Central memory CD4-positive, alpha-beta T cell (primary cell): ENCODE results near the gene CORO2B.

Source experiments
- DNase-seq: peaks from one replicate; pipeline ENCODE4 v3.0.0; 2022

CORO2B gene

GRCh38 chr15:68574629-68575028, 4.2 kb upstream of the CORO2B start:
- DNase-seq = no peak

- no peak for DNase-seq
Observed at GRCh38 chr15:68576235-68576892, 2.4 kb upstream of the CORO2B start.

DNA sequence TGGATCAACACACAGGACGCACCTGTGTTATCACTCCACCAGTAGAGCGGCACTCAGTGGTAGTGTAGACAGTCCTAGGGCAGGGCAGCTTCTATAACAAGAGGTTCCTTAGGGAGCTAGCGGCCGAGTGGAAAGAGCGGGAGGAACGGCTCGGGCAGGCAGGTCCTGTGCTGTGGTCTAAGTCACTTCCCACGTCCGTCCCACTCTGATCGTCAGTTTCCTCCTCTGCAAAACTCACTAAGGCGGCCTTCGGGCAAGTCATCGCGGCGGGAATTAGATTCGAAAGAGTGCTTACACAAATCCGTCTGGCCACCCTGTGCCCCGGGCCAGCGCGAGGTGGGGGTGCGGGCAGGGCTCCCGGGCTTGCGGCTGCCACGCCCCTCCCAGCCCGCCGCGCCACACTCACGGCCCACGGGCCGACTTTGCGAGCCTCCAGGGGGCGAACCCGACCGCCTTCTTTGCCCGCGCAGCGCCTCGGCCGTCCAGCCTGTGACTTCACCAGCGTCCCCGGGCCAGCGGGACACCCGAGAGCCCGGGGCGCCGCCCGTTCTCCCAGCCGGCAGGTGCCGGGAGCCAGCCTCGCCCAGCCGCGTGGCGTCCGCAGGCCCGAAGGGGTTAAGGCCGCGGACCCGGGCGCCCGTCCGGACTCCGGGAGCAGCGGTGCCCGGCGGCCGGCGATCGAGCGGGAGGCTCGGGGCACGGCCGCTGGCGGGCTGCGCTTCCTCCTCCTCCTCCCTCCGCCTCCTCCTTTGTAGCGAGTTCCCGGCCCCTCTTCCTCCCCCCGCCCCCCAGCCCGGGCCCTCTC, 416 bp upstream of the CORO2B start:
- DNase-seq = no peak

DNA sequence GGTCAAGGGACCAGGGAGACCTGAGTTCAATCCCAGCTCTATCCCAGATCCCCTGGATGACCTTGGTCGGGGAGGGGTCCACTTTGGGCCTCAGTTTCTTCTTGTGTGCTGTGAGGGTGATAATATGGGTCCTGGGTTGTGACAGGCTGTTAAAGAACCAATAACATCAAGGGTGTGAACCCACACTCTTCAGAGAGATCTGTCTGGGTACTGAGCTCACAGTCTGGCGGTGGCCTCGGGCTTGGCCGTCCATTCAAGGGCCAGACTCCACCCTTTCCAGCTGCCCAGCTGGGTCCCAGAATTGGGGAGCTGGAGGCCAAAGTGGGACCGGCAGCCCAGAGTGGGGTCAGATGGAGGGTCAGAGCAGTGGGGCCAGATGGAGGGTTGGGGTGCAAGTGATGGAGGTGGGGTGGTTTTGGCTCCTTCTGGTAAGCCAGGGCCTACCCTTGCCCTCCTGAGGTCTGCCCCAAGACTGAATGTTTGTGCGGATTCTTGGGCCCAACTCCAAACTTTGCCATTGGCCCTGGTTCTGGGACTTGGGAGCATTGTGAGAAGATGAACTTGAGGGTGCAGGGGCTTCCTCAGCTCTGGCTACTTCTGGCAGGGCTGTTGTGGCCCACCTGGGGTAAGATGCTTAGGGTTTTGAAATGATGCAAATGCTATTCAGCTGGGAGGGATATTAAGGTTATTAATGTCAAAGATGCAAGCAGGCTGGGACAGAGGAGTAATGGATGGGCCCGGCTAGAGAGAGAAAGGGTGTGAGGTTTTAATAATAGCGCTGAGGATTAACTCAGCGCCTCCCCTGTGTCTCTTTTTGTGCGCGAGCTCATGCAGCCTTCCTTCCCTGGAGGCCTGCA, 1.5 kb downstream of the CORO2B start:
- no peak for DNase-seq

DNA sequence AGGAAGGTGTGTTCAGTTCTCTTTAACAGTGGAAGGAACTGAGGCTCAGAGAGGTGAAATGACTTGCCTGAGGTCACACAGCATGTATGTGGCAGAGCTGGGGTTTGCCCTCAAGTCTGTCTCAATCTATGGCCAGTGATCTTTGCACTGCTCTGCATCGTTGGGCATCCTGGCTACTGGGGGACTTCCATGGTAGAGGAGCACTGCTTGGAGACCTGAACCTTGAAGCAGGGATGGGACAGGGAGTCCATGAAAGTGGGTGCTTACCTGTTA, 2.0 kb downstream of the CORO2B start:
- DNase-seq = no peak

DNA sequence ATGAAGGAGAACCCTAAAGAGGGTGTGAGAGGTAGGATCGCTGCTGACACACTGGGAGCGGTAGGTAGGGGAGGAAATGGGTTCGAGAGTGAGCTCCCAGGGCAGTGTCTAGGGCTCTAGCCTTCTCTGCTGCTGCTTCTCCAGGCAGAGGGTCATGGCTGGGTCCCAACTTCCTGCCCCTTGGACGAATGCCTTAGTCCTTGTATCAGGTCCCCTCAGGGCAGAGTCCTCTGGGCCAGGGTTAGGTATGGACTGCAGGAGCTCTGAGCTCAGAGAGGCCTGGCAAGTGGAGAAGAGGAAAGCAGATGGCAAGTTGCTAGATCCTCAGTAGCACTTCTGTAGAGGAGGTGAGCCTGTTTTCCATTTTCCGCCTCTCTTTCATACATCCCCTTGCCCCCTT, 2.9 kb downstream of the CORO2B start:
- no peak for DNase-seq

DNA sequence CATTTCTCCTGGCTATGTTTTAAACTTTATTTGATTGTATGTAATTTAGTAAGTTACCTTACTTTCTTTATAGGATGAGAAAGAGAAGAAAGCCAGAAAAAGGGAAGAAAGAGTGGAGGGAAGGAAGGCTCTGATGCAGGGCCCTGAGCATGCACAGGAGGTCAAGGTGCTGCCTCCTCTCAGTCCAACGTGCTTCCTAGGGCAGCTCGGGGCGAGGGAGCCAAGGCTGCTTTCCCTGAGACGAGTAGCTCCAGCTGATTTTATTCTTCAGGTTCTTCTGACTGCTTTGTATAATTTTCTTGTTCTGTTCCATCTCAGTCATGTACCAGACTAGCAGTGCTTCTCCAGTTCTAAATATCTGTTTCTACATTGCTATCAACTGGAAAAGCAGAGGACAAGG, 3.4 kb downstream of the CORO2B start:
- DNase-seq = no peak

DNA sequence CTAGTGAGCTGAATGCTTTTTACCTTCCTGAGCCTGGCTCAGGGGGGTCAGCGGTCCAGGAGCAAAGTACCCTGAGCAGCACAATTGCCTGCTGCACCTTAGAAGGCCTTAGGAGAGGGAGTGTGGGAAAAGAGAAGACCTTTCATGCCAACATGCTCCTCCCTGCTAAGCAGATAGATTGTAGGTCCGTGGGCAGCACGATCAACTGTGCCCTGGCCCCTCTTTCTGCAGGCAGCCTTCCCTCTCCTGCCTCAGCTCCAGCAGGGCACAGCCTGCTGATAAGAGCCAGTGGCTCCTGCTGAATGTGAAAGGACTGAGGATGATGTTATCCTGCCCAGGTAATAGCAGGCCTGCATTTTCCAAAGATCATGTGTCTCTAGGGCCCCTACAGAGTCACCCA, 4.1 kb downstream of the CORO2B start:
- no peak for DNase-seq

DNA sequence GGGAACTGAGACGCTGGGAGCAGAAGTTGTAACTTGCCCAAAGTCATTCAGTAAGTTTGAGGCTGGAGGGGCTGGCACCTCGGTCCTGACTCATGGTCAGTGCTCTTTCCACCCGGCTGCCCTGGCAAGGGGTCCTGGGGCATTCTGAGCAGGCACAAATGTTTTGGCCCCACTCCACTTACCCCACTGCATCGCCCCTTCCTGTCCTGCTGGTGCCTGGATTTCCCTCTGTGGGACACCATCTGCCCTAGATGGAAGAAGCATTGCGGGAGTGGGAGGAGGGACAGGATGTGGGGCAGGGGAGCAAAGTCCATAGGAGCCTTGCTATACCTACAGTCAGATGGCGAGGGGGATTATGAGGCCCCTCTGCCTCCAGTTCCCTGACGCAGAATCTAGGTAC, 4.5 kb downstream of the CORO2B start:
- DNase-seq = no peak

- DNase-seq = no peak
Observed at GRCh38 chr15:68583936-68584755, 5.4 kb downstream of the CORO2B start.

- no peak for DNase-seq
Observed at GRCh38 chr15:68584756-68585573, 6.2 kb downstream of the CORO2B start.

- no peak for DNase-seq
Observed at GRCh38 chr15:68585574-68586273, 6.9 kb downstream of the CORO2B start.

DNA sequence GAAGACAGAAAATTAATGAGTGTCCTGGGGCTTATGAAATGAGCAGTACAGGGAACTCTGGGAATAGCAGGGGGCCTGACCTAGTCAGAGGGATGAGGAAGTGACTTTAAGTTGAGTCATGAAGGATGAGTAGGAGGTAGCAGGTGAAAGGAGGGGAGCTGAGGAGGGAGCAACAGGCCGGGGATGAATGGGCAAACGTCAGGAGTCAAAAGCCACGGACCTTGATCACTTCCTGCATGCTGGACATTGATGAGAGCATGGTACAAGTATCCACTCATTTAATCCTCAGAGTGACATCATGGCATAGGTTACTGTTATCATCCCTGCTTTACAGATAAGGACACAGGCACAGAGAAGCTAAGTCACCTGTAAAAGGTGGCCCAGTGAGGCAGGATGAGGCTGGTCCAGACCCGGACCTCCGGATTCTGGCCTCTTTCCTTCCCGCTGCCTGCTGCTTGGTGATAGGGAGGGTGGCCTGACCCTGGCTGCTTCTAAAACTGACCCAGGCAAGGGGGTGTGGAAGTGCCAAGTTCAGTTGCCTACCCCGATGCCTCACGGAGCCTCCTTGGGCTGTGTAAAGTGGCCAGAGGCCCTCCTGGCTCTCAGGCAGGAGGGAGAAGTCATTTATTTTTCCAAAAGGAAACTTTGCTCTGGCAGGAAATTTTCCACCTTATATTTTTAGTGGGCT, 7.6 kb downstream of the CORO2B start:
- no peak for DNase-seq

- no peak for DNase-seq
Observed at GRCh38 chr15:68587769-68588385, 9.1 kb downstream of the CORO2B start.

- DNase-seq = no peak
Observed at GRCh38 chr15:68589053-68589452, 10.3 kb downstream of the CORO2B start.

GRCh38 chr15:68589783-68590710, 11.3 kb downstream of the CORO2B start:
- DNase-seq = no peak

GRCh38 chr15:68590721-68591389, 12.1 kb downstream of the CORO2B start:
- no peak for DNase-seq

DNA sequence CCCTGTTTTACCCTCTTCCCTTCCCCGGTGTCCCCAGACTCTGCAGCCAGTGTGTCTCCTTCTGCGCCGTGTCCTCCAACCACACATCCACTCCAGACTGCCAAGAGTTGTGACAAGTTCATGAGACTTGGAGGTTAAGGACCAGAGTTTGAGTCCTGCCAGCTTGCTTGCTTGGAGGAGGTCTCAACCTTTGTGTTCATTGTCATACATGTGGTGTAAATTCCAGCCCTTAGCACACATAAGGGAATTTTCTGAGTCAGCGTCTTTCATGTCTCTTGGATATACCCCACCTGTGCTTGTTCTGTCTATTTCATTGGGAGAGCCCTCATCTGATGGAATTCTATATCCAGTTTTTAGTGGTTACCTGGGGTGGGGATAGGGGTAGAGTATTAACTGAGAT, 13.3 kb downstream of the CORO2B start:
- no peak for DNase-seq

DNA sequence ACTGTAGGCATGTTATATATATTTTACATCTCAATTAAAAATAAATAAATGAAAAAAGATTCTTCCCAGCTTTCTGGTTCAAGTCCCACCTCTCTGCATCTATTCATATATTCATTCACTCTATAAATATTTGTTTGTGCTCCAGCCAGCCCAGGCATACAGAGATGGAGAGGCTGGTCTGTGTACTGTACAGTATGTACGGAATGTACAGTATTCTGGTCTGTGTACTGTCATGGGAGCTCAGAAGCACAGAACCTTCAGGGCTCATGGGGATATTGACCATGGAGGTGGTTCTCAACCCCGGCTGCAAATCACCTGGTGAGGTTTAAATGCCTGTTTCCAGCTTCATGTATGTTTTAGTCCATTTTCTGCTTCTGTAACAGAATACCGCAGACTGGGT, 13.8 kb downstream of the CORO2B start:
- no peak for DNase-seq
